ENCODE results near the gene TRAT1.

TRAT1 gene

DNA sequence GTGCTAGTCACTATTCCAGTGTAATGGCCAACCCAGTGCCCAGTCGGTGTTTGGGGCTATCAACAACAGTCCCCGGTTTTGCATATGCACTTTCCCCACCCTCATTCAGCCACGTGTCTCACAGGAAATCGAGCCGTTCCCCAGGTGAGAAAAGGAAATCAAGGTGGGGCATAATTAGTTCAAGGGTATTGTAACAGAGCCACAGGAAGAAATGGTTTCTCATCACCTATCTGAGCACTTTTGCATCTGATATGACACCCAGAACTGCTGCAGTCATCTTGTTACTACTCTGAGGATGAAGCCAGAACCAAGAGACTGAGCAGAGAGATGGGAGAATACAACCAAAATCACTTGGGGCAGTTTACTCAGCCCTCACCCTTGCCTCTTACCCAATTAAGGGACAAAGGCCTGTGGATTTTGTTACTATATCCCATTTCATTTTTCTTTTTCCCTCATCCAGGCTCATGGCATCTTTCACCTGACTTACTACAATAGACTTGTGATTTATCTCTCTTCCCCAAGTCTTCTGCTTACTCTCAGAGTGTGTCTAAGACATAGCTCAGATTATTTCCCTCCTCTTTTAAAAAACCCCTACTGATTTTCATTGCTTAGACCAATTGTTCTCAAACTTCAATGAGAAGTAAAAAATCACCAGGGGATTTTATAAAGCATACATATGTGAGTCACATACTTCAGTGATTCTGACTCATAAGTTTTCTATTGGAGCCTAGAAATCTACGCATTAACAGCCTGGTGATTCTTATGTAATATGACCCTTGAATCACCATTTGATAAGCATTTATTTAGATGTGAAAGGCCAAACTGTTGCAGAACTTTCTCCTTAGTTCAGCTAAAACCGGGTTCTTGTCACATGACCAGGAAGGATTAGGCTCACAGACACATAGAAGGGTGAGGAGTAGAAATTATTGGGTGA, 40.5 kb downstream of the TRAT1 start:
- DNase-seq = peak; percentile 18

DNA sequence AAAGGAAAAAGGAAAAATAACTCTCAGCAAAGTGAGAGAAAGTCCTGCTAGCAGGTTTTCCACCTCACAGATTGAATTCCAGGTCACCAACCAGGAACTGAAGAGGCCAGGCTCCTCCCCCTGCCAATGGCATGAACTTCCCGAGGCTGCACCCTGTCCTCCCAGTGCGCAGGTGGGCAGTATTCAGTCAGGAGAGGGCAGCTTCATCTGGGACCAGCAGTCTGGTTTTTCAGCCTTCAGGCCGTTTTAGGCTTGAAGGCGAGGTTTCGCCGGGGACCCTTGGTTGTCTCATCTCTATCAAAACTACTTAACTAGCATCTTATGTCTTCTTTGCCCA, 41.2 kb downstream of the TRAT1 start:
- DNase-seq = no peak

DNA sequence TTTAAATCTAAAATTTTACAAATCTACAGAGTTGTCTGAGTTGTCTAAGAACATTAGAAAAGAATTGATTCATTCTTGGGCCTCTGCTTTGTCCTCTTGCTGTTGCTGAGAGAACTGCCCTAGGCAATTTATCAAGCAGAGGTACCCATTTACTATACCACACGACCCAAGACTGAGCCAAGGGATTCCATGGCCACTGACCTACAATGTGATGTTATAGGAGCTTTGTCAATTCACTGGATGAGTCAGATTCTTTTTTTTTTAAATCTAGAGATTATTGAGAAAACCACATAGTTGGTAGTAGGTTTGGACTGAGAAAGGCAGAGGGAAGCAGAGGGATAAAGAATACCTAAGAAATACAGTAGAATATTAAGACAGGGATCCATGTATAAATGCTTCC, 55.3 kb downstream of the TRAT1 start:
- no peak for DNase-seq

DNA sequence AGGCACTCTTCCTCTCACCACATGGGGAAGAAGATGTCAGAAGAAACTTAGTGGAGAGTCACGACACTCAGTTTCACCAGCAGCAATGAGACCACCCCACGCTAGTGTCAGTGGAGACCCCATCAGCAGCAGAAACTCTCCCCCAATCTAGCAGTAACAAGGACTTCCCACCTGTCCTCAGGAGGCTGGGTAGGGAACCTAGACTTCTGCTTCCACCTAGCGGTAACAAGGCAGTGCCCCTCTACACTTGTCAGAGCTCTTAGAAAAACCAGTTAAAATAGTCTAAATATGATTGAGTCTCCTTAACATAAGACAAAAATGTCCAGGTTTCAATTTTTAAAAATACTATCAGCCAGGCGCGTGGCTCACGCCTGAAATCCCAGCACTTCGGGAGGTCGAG, 57.3 kb downstream of the TRAT1 start:
- DNase-seq = no peak

DNA sequence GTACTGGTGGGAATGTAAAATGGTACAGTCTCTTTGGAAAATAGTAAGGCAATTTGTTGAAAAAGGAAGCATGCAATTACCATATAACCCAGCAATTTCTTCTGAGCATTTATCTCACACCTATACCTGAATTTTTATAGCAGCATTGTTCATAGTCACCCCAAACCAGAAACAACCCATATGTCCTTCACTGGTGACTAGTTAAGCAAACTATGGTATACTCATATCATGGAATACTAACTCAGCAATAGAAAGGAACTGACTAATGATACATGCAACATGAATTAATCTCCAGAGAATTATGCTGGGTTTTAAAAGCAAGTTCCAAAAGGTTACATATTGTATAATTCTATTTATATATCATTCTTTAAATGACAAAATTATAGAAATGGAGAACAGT, 60.2 kb downstream of the TRAT1 start:
- DNase-seq = no peak

DNA sequence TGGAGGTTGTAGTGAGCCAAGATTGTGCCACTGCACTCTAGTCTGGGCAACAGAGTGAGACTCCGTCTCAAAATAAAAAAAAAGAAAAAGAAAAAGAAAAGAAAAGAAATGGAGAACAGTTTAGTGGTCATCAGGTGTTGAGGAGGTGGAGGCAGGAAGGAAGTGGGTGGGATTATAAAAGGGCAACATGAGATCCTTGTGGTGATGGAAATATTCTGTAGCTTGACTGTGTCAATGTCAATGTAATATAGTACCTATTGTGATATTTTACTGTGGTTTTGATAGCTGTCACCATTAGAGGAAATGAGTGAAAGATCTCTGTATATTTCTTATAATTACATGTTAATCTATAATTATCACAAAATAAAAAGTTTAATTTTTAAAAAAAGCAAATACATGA, 60.8 kb downstream of the TRAT1 start:
- DNase-seq = no peak

DNA sequence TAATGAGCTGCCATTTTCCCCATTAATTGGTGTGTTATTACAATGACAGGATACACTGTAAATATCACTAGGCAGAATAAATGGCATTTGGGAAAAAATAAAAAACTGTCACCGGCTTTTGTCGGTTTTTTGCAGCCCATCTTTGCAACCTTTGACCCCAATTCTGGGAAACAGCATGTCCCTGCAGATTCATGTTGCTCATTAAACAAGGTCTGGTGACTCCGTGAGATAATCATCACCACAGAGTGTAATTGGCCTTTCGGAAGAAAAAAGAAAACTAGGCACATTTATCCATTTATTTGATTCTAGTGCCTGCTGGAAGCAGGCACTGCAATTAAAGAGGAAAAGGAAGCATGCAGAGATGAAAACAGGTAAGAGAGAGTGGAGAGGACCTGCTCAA, 64.5 kb downstream of the TRAT1 start:
- no peak for DNase-seq

DNA sequence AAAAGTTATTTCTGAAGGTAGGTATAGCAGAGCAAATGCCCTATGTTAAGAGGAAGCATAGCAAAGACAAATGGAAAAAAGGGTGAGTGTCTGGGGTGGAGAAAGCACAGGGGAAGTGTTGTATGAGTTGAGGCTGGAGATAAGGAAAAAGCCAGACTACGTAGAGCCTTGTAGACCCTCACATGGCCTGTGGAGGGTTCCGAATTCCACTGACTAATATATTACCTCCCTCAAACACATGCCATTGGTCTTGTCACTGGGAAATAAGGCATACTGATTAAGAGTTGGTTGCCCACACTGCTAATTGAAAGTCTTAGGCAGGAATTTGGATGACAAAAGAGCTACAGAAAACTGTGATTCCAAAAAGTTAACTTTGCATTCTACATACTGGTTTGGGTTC, 65.2 kb downstream of the TRAT1 start:
- DNase-seq = no peak

DNA sequence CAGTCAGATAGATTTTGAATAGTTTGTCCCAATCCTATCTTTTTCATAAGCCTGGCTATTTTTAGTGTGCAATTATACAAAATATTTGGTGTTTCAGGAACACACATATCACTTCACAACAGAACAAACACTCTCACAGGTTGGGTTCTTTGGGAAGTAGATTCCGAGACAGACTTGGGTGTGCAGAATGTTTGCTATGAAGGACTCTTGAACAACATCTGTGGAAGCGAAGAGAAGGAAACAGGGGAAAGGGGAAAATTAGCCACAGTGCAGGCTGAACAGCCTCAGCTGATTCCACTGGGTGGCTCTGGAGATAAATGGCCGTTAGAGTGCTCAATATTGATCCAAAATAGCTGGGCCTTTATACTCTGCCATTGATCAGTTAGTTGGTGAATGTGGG, 69.2 kb downstream of the TRAT1 start:
- no peak for DNase-seq

DNA sequence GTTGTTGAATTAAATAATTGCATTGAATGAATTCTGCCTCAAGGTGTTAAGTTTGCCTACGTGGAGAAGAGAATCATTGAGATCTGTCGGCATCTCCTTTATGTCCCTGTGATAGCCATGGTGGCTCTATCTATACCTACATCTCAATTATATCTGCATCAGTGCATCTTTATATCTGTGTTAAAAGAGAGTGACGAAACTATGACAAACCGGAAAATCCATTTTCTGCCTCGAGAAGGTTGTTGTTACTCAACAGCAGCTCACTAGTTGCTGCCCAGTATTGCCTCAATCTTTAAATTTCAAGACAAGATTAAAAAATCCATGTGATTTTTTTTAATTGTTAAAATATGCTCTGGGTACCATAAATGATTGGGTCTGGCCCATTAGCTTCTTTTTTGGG, 72.4 kb downstream of the TRAT1 start:
- DNase-seq = no peak

DNA sequence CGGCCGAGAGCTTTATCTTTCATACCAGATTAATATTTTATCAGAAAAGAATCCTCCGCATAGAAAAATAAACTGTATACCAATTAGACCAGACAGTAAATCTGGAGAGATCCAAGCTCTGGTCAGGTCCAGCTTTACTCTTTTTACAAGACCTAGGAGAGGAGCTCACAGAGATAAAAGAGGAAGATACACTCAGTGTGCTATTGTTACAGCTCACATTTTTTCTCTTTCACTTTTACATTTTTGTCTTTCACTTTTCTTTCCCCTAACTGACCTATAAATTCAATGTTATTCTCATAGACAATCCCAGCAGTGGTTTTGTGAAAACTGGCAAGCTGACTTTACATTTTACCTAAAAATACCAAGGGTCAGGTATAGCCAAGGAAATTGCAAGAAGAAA, 75.3 kb downstream of the TRAT1 start:
- DNase-seq = no peak

DNA sequence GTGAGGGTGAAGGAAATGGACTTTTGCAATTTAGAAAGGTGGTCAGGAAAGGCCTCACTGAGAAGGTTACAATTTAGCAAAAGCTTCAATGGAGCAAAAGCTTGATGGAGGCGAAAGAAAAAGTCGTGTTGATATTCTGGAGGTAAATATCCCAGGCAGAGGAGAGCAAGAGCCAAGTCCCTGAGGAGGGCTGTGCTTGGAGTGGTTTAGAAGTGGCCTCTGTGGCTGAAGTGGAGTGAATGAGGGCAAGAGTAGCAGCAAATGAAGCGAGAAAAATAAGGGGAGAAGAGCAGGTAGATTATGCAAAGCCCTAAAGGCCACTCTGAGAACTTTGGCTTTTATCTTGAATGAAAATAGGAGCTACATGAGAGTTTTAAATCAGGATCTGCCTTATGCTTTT, 76.9 kb downstream of the TRAT1 start:
- no peak for DNase-seq

Measured in stimulated activated CD4-positive, alpha-beta T cell treated with anti-CD3 and anti-CD28 coated beads, Interleukin-12 subunit alpha, Interleukin-12 subunit beta, amount 100 ng/mL, for 4 hours (primary cell).